Measurements from ENCODE around the gene ITPK1.

- TF ChIP-seq EZH2phosphoT487 (IDR thresholded peaks at IDR 0.05; ENCODE audit: unreplicated experiment) (no peak), CTCF (conservative IDR thresholded peaks at IDR 0.05; ENCODE audit: low read depth in 2 of 2) (no peak), ZNF331 (CRISPR knock-in tag; IDR thresholded peaks at IDR 0.05; ENCODE audit: low read depth) (no peak), POLR2AphosphoS5 (IDR thresholded peaks at IDR 0.05; ENCODE audit: low read depth) (no peak), EZH2 (IDR thresholded peaks at IDR 0.05; ENCODE audit: low read depth, unreplicated experiment) (no peak), CREB1 (CRISPR knock-in tag; IDR thresholded peaks at IDR 0.05; ENCODE audit: low read depth) (no peak), ZNF114 (CRISPR knock-in tag; IDR thresholded peaks at IDR 0.05) (no peak), STAT1 (IDR thresholded peaks at IDR 0.05; ENCODE audit: unreplicated experiment) (no peak)
Observed at GRCh38 chr14:93108105-93108504, 7.6 kb downstream of the ITPK1 start.

Measured in GM23338 (cell line).